ENCODE measurements around the gene ATP9A. TPM values are rescaled to one million over a fixed set of nuclear protein-coding genes. Genes with fewer than 3 reads are reported as not detected.

Gene ATP9A
- total and polyA plus RNA-seq, 2 of the 4 experiments (the other 2 are of a cell fraction) = 10.6 to 22.4 TPM

DNA sequence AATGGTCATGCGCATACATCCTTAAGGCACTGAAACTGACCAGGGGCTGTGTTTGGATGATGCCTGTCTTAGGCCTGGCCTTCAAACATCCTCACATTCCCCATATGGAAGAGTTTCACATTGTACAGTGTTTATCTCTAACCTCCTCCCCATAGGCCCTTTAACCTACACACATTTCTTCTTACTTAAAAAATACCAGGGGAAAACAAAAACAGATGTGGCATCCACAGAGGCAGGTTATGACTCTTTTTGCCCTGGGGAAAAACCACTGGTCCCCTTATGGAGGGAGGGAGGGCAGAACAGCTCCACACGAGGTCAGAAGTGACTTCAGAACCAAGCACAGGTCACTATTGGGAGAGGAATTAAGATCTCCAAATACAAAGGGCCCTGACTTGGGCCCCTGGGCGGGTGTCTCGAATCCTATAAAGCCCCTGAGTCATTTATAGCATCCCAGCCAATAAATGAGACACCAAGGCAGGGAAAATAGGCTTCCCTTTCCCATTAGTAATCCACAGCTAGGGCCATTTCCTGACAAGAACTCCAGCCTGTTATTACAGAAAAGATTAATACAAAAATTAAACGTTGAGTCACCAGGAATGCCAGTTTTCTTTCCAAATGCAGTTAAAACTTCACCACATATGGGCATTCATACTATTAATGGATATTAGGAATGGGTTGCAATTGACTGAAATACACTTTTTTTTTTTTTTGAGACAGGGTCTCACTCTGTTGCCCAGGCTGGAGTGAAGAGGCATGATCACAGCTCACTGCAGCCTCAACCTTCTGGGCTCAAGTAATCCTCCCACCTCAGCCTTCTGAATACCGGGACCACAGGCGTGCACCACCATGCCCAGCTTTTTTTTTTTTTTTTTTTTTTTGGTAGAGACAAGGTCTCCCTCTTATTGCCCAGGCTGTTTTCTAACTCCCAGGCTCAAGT is 107.2 kb downstream of the ATP9A start:
- Histone ChIP-seq H3K27me3 (ENCODE audit: control insufficient read depth, insufficient read depth, low read length) (no peaks in the 10 kb centered on the region), H2AK5ac (ENCODE audit: low read depth, low read length) (peak overlapping the region; percentile 86; the same call in 1 of the 2 replicates), H3K56ac (ENCODE audit: extremely low read depth, insufficient read depth, low read length) (peak overlapping the region; percentile 36; the same call in 1 of the 2 replicates), H3K9ac (ENCODE audit: low read depth, low read length) (no peak overlapping the region), H2BK15ac (ENCODE audit: low read depth, low read length) (peak overlapping the region; percentile 16; the same call in 1 of the 3 replicates), H4K20me1 (ENCODE audit: insufficient read depth, low read length) (peaks cover 12% of the 10 kb centered on the region; the same call in 1 of the 2 replicates), H3K23ac (ENCODE audit: low read depth, low read length) (peak overlapping the region; percentile 75; the same call in 1 of the 2 replicates), H2AFZ (replicated peaks; ENCODE audit: low read length, poor library complexity) (peak overlapping the region; percentile 53), H3K4me2 (ENCODE audit: low read depth, low read length) (0 out of 2 replicates have a peak overlapping the region, but pooled peaks have one; percentile 2), H2BK5ac (ENCODE audit: low read depth, low read length, poor library complexity, severe bottlenecking) (peak overlapping the region; percentile 59), H2BK120ac (ENCODE audit: low read depth, low read length) (peak overlapping the region; percentile 68), H3K4me3 (ENCODE audit: insufficient read depth, low read depth, low read length) (no peak overlapping the region), H3K18ac (ENCODE audit: low read depth, low read length) (peak overlapping the region; percentile 15; the same call in 1 of the 2 replicates), H3K36me3 (ENCODE audit: control insufficient read depth, insufficient read depth, low read length) (peaks cover 2% of the 10 kb centered on the region), H4K8ac (ENCODE audit: low read depth in 2 of 2, low read length in 2 of 2) (peak overlapping the region; percentile 12 to 74; a peak in 2 of 4 replicates), H4K91ac (ENCODE audit: insufficient read depth, low read depth, low read length) (peak overlapping the region; percentile 55), H3K9me1 (ENCODE audit: insufficient read depth, low read length) (peaks cover 9% of the 10 kb centered on the region; the same call in 1 of the 2 replicates), H3K14ac (replicated peaks; ENCODE audit: low read depth, low read length) (peak overlapping the region; percentile 89; the same call in 1 of the 2 replicates), H4K5ac (ENCODE audit: low read depth, low read length) (no peak overlapping the region; the same call in 1 of the 2 replicates), H2AK9ac (replicated peaks; ENCODE audit: low read depth, low read length, poor library complexity) (no peak overlapping the region), H2BK20ac (ENCODE audit: low read depth, low read length) (peak overlapping the region; percentile 64; the same call in 1 of the 2 replicates), H3K79me1 (ENCODE audit: low read depth in 1 of 2, low read length in 2 of 2) (peaks cover 0 to 18% of the 10 kb centered on the region in 2 experiments; a peak in 2 of 4 replicates), H3K9me3 (ENCODE audit: control insufficient read depth, insufficient read depth, low read length) (no peaks in the 10 kb centered on the region), H3K4ac (ENCODE audit: low read depth, low read length) (peak overlapping the region; percentile 80; the same call in 1 of the 2 replicates), H3K4me1 (ENCODE audit: control insufficient read depth, insufficient read depth, low read length) (peaks cover 6% of the 10 kb centered on the region), H3K27ac (ENCODE audit: insufficient read depth, low read length) (peak overlapping the region; percentile 81; the same call in 1 of the 2 replicates)
- no TSS peak for BruUV-seq (replicated peaks)
- TF ChIP-seq CHD1 (IDR thresholded peaks at IDR 0.05; ENCODE audit: low read depth, low read length) = no peak
- TF ChIP-seq NFE2L2 (IDR thresholded peaks at IDR 0.05; ENCODE audit: low read depth, low read length) = peak; percentile 11; the same call in 1 of the 2 replicates
- TF ChIP-seq BHLHE40 (IDR thresholded peaks at IDR 0.05; ENCODE audit: low read depth, low read length) = no peak
- TF ChIP-seq RFX5 (IDR thresholded peaks at IDR 0.05; ENCODE audit: low read depth, low read length) = no peak
- TF ChIP-seq MAZ (IDR thresholded peaks at IDR 0.05; ENCODE audit: borderline replicate concordance, low read depth, low read length) = 0 out of 2 replicates have a peak, but pooled peaks have one; percentile 9
- no peak for TF ChIP-seq RAD21 (IDR thresholded peaks at IDR 0.05; ENCODE audit: low read length)
- peak; percentile 69 for TF ChIP-seq FOS (IDR thresholded peaks at IDR 0.05; ENCODE audit: low read depth, low read length)
- no peak for TF ChIP-seq RCOR1 (IDR thresholded peaks at IDR 0.05; ENCODE audit: insufficient replicate concordance, low read length)
- TF ChIP-seq, protein P1, sequence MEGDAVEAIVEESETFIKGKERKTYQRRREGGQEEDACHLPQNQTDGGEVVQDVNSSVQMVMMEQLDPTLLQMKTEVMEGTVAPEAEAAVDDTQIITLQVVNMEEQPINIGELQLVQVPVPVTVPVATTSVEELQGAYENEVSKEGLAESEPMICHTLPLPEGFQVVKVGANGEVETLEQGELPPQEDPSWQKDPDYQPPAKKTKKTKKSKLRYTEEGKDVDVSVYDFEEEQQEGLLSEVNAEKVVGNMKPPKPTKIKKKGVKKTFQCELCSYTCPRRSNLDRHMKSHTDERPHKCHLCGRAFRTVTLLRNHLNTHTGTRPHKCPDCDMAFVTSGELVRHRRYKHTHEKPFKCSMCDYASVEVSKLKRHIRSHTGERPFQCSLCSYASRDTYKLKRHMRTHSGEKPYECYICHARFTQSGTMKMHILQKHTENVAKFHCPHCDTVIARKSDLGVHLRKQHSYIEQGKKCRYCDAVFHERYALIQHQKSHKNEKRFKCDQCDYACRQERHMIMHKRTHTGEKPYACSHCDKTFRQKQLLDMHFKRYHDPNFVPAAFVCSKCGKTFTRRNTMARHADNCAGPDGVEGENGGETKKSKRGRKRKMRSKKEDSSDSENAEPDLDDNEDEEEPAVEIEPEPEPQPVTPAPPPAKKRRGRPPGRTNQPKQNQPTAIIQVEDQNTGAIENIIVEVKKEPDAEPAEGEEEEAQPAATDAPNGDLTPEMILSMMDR (conservative IDR thresholded peaks at IDR 0.05; ENCODE audit: low read depth, low read length) = no peak
- TF ChIP-seq MAFK (IDR thresholded peaks at IDR 0.05; ENCODE audit: low read depth, low read length) = no peak
- in situ Hi-C loops (cut with MboI; ENCODE audit: low sequenced_read_pairs) = no loop called here
- DNase-seq = peak; percentile 93
- peak; percentile 90 for ATAC-seq (ENCODE audit: low read depth)
- ChIA-PET CTCF (interaction anchor here (0.6 to 1.2 kb wide), 3 partner anchors 35 to 422 kb away, joined by 3 to 5 read pairs (median 4); no protein-coding TSS in a partner anchor), POLR2A (ENCODE audit: unreplicated experiment) (no interaction called here)
- intact Hi-C loops (cut with micrococcal nuclease) = no loop called here
- WGBS, 2 experiments (ENCODE audit: extremely low coverage in 2 of 2, insufficient read length in 1 of 2) = no CpG with 5 or more reads among the region's 7 CpGs
- dilution Hi-C loops (cut with HindIII; ENCODE audit: low sequenced_read_pairs, unreplicated experiment) = no loop called here
